DOHH2 (cell line): Measurements from ENCODE around the gene DCHS2.

ENCODE experiments used
- CTCF ChIP-seq: fragments of 200-600 bp; sonication (generic); IDR thresholded peaks from one replicate; pipeline ENCODE4 v1.5.1; 2014; ENCODE audit warnings: antibody characterized with exemption, mild to moderate bottlenecking, low read depth, low read length; ENCODE audit not compliant: poor library complexity, severe bottlenecking
- EZH2phosphoT487 ChIP-seq: fragments of 200-600 bp; sonication (generic); IDR thresholded peaks from 2 replicates; pipeline ENCODE4 v1.6.1; 2017; ENCODE audit warnings: borderline replicate concordance, mild to moderate bottlenecking, antibody characterized with exemption, low read length, moderate library complexity, mixed read lengths

DNA sequence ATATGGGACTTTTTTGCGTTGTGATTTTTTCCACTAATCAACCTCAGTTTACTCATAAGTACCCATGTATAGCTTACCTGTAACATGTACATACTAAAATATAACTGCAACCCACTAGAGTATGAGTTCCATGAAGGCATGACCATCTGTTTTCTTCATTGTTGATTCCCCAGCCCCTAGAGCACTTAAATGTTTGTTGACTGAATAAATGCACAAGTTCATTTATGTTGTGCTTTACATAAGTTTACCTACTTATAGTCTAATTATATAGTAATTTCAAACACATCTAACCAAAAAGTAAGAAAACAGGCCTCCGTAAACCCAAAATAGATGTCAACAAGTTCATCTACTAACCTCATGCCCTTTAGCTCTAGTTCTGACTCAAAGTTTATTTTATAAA lies 34.7 kb downstream of the DCHS2 start:
- TF ChIP-seq CTCF (no peak), EZH2phosphoT487 (no peak)
